Suprapubic skin (tissue), 4 donors: ENCODE data around the gene DPP10. TPM values are rescaled to one million over a fixed set of nuclear protein-coding genes. Genes with fewer than 3 reads are reported as not detected.

Experiments
- DNase-seq, 2 donors: peaks; one replicate each; pipeline ENCODE4 v3.0.0-alpha.2; 2019; ENCODE audit warnings: low spot score in 2 of 2
- H3K27ac ChIP-seq: fragments of 200-600 bp; sonication (generic); one replicate; pipeline ENCODE4 v1.5.1; 2019
- H3K27me3 ChIP-seq: fragments of 200-600 bp; sonication (generic); one replicate; pipeline ENCODE4 v1.5.1; 2019
- H3K36me3 ChIP-seq: fragments of 200-600 bp; sonication (generic); one replicate; pipeline ENCODE4 v1.5.1; 2019
- H3K4me1 ChIP-seq: fragments of 200-600 bp; sonication (generic); one replicate; pipeline ENCODE4 v1.5.1; 2019
- H3K4me3 ChIP-seq: fragments of 200-600 bp; sonication (generic); one replicate; pipeline ENCODE4 v1.5.1; 2019; ENCODE audit warnings: mild to moderate bottlenecking
- H3K9me3 ChIP-seq: fragments of 200-600 bp; sonication (generic); one replicate; pipeline ENCODE4 v1.5.1; 2019
- CTCF ChIP-seq, 2 donors: fragments of 200-600 bp in 1 of 2; fragments of 450-650 bp in 1 of 2; sonication (generic) in 1 of 2; IDR thresholded peaks; one replicate each; pipeline ENCODE4 v1.5.1; 2016 to 2019; ENCODE audit warnings: antibody characterized with exemption in 2 of 2, mild to moderate bottlenecking in 1 of 2, moderate library complexity in 1 of 2
- EP300 ChIP-seq: sonication (generic); formaldehyde crosslinking; IDR thresholded peaks from one replicate; pipeline ENCODE4 v1.6.1; 2017; ENCODE audit warnings: antibody characterized with exemption
- POLR2A ChIP-seq, 2 donors: fragments of 450-650 bp; IDR thresholded peaks; one replicate each; pipeline ENCODE4 v1.6.1; 2017; ENCODE audit warnings: antibody characterized with exemption in 2 of 2, mild to moderate bottlenecking in 2 of 2, moderate library complexity in 2 of 2
- POLR2AphosphoS5 ChIP-seq, 3 donors: sonication (generic); formaldehyde crosslinking; IDR thresholded peaks; one replicate each; pipeline ENCODE4 v1.6.1; 2017; ENCODE audit warnings: antibody characterized with exemption in 3 of 3
- WGBS: methylation state at CpG from one replicate; pipeline ENCODE4 v1.1.5; 2018; 5-methylcytosine and 5-hydroxymethylcytosine counted together
- total RNA-seq, 4 donors: library from RNA; depleted of rRNA; stranded (reverse); fragments of >200 nt; gene quantifications; one replicate each; pipeline ENCODE4 v1.1.0, GENCODE V29; 2016

DPP10 gene
- total RNA-seq, 4 donors from 2014 or later: 0.68 to 1.4 TPM; not detected in 2

- no peaks in the 10 kb centered on the region for H3K36me3 ChIP-seq
- H3K9me3 ChIP-seq: no peaks in the 10 kb centered on the region
- H3K27ac ChIP-seq: no peak overlapping the region
- no peak for DNase-seq
- H3K4me1 ChIP-seq: no peaks in the 10 kb centered on the region
- no peaks in the 10 kb centered on the region for H3K27me3 ChIP-seq
- 25% methylated on average over 3 of the region's 3 CpGs for WGBS
- H3K4me3 ChIP-seq: no peak overlapping the region
- TF ChIP-seq POLR2AphosphoS5 (IDR thresholded peaks at IDR 0.05) (no peak), EP300 (no peak), POLR2A (IDR thresholded peaks at IDR 0.05) (no peak), CTCF (IDR thresholded peaks at IDR 0.05) (no peak)
These were observed 137.1 kb downstream of the DPP10 start for GRCh38 chr2:114579542-114579941.

- 47% methylated on average over 6 of the region's 6 CpGs for WGBS
These were observed 138.2 kb downstream of the DPP10 start for GRCh38 chr2:114580691-114581090.

GRCh38 chr2:114598329-114598728 is 155.9 kb downstream of the DPP10 start:
- H3K4me1 ChIP-seq: no peaks in the 10 kb centered on the region
- H3K4me3 ChIP-seq: no peak overlapping the region
- H3K27ac ChIP-seq: no peak overlapping the region
- no peaks in the 10 kb centered on the region for H3K27me3 ChIP-seq
- no peaks in the 10 kb centered on the region for H3K36me3 ChIP-seq
- no peak for DNase-seq
- TF ChIP-seq POLR2A (IDR thresholded peaks at IDR 0.05) (no peak), CTCF (IDR thresholded peaks at IDR 0.05) (no peak), POLR2AphosphoS5 (IDR thresholded peaks at IDR 0.05) (no peak), EP300 (no peak)
- WGBS: 50% methylated on average over 1 of the region's 1 CpG
- no peaks in the 10 kb centered on the region for H3K9me3 ChIP-seq

More at GRCh38 chr2:114580691-114581090, 138.2 kb downstream of the DPP10 start:
- Histone ChIP-seq H3K4me1 (no peaks in the 10 kb centered on the region), H3K27ac (no peak overlapping the region), H3K9me3 (no peaks in the 10 kb centered on the region), H3K27me3 (no peaks in the 10 kb centered on the region), H3K4me3 (no peak overlapping the region), H3K36me3 (no peaks in the 10 kb centered on the region)
- DNase-seq: no peak
- TF ChIP-seq POLR2AphosphoS5 (IDR thresholded peaks at IDR 0.05) (no peak), EP300 (no peak), CTCF (IDR thresholded peaks at IDR 0.05) (no peak)

GRCh38 chr2:114609203-114609602 is 166.8 kb downstream of the DPP10 start:
- no peak for DNase-seq
- Histone ChIP-seq H3K27me3 (no peaks in the 10 kb centered on the region), H3K27ac (no peak overlapping the region), H3K36me3 (no peaks in the 10 kb centered on the region), H3K4me1 (peaks cover 12% of the 10 kb centered on the region), H3K4me3 (no peak overlapping the region), H3K9me3 (no peaks in the 10 kb centered on the region)
- TF ChIP-seq POLR2AphosphoS5 (IDR thresholded peaks at IDR 0.05) (no peak), CTCF (IDR thresholded peaks at IDR 0.05) (no peak), POLR2A (IDR thresholded peaks at IDR 0.05) (no peak), EP300 (no peak)
- 74% methylated on average over 4 of the region's 4 CpGs for WGBS

- Histone ChIP-seq H3K27me3 (no peaks in the 10 kb centered on the region), H3K9me3 (no peaks in the 10 kb centered on the region), H3K36me3 (no peaks in the 10 kb centered on the region), H3K4me3 (no peak overlapping the region), H3K27ac (no peak overlapping the region), H3K4me1 (peaks cover 12% of the 10 kb centered on the region)
- DNase-seq: no peak
- WGBS: 29% methylated on average over 8 of the region's 8 CpGs
- no peak for TF ChIP-seq POLR2A (IDR thresholded peaks at IDR 0.05)
- no peak for TF ChIP-seq POLR2AphosphoS5 (IDR thresholded peaks at IDR 0.05)
- TF ChIP-seq EP300: no peak
- no peak for TF ChIP-seq CTCF (IDR thresholded peaks at IDR 0.05)
These were observed 167.4 kb downstream of the DPP10 start for GRCh38 chr2:114609801-114610200.
